GM21381 (cell line): Measurements from ENCODE around the gene WDR76.
A peak's percentile ranks its signal among the peaks of the same experiment; 100 is the strongest.
"Not testable (repeated sequence)": the region's sequence is repeated elsewhere in the genome, so short reads cannot be mapped to it uniquely, and the experiment has no call there.

Source experiments
- ATAC-seq: cut with Tn5 transposase; IDR thresholded peaks from one replicate; pipeline ENCODE4 v1.9.1; 2021; ENCODE audit warnings: mild to moderate bottlenecking, moderate library complexity; ENCODE audit not compliant: unreplicated experiment

Gene WDR76

DNA sequence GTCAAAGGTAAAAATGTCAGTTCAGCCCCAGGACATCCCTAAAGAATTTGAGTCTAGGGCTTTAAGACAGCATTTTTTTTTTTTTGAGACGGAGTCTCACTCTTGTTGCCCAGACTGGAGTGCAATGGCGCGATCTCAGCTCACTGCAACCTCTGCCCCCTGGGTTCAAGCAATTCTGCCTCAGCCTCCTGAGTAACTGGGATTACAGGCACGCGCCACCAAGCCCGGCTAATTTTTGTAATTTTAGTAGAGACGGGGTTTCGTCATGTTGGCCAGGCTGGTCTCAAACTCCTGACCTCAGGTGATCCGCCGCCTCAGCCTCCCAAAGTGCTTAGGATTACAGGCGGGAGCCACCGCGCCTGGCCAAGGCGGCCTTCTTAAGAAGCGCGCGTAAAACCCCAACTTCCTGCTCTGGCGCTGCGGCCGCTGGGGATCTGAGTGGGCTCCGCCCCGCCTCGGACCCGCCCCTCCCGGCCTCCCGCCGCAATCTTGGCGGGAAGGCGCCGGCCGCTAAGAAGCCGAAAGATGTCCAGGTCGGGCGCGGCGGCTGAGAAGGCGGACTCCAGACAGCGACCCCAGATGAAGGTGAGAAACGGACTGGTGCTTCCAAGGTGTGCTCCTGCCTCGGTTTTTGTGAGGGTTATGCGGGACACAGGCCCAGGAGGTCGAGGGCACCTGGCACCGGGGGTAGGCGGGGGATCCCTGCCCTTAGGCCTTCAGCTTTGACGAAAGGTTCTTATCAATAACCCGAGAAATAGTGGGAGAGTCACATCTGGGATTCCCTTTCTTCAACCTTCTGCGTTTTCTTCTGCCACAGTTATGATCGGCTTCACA, at the start of gene WDR76:
Gene WDR76 (plus strand): TSS at position 495 of the 834 bp plus-strand sequence. CDS start 31 bp downstream, at position 526.
- ATAC-seq, result no peak

DNA sequence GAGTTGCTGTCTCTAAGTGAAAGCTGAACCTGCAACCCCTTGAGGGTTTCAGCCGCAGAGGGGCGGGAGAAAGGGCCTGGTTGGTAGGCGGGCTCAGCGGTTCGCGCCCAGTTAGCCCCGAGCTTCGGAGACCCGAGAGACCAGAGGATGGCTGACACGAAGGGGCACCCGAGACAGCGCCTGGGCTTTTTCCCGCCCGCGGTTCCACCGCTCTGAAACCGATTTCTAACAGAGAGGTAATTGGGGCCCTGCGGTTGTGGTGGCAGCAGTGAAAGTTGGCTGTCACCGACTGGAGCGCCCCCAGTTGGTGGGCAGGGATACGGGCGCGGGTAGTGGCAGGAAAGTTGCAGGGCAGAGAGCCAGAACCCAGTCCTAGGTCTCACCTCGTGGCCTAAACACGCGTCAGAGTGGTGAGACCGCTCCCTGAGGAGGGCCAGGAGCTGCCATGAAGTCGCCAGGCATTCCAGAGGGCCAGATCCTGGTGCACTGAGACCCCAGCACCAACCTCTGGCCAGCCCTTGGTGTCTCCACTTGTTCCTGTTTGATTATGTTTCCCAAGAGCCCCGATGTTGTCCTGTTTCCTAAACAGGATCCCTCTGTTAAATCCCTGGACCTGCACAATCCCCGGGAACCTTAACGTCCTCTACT, 49.4 kb upstream of the WDR76 start:
- ATAC-seq, result peak; percentile 59

GRCh38 chr15:43779016-43779415, 47.8 kb upstream of the WDR76 start:
- ATAC-seq, result no peak

- no peak for ATAC-seq
Observed at GRCh38 chr15:43789409-43789808, 37.4 kb upstream of the WDR76 start.

DNA sequence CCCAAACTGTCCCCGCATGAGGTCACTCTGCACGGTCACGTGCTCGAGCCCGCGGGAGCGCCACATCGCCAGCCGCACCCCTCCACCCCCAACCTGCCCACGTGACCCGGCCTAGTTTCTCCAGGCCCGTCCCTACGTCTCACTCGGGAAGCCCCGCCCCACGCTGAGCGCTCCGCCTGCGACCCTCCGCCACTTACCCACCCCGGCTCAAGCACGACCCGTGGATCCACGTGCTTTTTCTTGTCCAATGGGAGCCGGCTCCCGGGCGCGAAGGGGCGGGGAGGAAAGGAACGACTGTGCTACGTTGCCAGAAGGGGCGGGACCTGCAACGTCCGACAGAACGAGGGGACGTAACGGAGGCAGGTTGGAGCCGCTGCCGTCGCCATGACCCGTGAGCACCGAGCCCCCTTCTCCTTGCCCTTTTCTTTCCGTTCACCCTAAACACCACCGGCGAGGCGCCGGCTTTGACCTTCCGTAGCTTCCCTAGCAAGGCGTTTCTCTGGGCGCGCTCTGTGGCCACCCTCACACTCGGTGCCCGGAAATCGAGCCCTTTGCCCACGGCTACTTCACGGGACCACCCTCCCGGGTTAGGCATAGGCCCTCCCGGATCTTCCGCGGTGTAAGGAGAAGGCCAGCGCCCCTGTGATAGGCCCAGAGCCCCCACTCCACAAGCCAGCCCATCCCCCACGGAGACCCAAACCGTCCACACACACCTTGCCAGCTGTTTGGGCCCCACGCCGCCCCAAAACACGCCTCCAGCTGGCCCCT, 34.6 kb upstream of the WDR76 start, which contains the start of gene SERF2:
Gene SERF2 (plus strand): TSS at position 328 of the 768 bp plus-strand sequence. CDS start 57 bp downstream, at position 385.
- ATAC-seq, result peak; percentile 90

DNA sequence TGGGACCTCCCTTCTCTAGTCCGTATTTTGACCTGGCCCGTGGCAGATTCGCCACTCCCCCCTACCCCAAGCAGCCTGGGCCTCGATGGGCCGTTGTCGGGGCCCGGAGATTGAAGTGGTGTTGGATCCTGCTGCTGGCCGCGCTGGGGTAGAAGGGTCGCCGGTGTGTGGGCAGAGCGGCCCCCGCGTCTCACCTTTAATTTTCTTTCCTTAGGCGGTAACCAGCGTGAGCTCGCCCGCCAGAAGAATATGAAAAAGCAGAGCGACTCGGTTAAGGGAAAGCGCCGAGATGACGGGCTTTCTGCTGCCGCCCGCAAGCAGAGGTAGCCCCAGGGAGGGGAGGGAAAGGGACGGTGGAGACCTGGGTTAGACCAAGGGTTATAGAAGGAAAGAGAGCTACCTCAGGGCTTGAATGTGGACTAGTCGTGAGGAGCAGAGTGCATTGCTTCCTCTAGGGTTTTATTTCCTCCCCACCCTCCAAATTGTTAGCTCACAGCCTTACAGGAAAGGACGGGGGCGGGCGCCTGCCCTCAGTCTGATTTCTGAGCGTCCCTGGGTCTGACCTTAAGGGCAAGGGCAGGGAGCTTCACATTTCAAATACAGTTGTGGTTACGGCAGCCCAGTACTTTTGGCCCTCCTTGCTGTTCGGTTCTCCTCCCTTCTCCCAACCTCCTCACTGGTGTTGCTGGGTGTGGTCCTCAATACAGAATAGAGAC, 33.9 kb upstream of the WDR76 start:
- no peak for ATAC-seq

DNA sequence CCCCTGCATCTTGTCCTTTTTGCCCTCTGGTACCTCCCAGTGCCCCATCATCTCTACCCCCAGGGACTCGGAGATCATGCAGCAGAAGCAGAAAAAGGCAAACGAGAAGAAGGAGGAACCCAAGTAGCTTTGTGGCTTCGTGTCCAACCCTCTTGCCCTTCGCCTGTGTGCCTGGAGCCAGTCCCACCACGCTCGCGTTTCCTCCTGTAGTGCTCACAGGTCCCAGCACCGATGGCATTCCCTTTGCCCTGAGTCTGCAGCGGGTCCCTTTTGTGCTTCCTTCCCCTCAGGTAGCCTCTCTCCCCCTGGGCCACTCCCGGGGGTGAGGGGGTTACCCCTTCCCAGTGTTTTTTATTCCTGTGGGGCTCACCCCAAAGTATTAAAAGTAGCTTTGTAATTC, 33.2 kb upstream of the WDR76 start:
- no peak for ATAC-seq

- ATAC-seq, result no peak
Observed at GRCh38 chr15:43794269-43795037, 32.3 kb upstream of the WDR76 start.

DNA sequence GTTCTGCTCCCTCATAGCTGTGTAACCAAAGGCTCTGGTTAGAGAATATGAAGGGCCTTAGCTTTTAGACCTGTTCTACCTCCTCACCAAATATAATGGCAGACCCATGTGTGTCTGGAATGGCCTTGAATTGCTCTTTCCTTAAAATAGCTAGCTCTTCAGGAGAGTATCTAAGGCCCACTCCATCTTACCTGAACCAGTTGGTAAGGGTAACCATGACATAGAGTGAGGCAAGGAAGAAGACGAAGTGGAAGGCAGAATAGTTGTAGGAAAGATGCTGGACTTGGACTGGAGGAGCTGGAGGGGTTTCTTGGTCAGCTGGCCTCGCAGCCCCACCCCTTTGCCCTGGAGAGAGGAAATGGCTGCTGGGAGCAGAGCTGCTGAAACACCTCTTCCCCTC, 31.6 kb upstream of the WDR76 start:
- no peak for ATAC-seq

- ATAC-seq, result no peak
Observed at GRCh38 chr15:43795997-43796396, 30.8 kb upstream of the WDR76 start.

GRCh38 chr15:43796566-43796965, 30.2 kb upstream of the WDR76 start:
- ATAC-seq, result no peak

- ATAC-seq, result no peak
Observed at GRCh38 chr15:43799209-43799944, 27.4 kb upstream of the WDR76 start.

DNA sequence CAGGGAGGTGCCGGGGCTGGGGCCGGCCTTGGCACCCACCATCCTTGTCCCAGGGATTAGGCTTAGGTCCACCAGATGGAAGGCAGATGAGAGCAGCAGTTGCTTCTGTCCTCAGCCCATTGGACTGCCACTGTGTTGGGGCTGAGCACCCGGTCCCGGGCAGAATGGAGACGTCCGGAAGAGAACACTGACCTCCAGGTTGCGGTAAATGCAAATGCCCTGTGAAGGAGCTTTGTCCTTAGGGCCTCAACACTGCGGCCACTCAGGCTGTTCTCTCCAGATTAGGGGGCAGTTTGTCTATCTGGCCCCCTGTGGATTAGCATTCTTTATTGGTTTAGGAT, 26.9 kb upstream of the WDR76 start, which contains the start of gene SERINC4:
Gene SERINC4 (minus strand): TSS at position 276 of the 341 bp plus-strand sequence. CDS start 234 bp downstream, at position 42.
- ATAC-seq, result no peak

DNA sequence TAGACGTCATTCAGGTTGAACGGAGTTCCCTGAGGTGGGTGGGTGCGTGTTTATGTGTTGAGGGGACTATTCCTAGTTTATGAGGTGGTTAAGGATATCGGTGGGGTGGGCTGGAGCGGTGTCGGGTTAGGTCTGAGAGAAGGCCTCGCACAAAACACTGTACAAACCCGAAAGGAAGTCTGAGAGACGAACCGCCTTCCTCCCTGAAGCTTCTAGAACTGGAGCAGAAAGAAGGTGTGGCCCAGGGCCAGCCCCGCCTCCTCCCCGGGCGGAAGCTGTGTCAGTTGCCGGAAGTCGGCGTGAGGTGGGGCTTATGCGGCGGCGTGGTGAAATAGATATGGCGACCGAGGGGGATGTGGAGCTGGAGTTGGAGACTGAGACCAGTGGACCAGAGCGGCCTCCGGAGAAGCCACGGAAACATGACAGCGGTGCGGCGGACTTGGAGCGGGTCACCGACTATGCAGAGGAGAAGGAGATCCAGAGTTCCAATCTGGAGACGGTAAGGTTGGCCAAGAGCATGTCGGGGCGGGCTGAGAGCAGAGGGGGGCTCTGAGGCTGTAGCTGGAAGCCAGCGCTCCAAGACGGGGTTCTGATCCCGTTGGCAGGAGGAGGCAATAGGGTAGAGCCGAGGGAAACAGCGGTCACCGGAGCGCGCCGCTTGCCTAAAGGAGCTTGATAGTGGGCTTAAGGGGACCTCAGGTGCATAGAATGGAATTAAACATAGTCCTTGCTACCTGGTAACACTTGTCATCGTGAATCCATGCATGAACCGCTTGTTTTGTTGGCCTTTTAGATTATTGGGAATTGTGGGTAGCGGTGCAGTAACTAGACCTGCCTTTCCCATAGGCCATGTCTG, 26.3 kb upstream of the WDR76 start, which contains the start of gene HYPK:
Gene HYPK (plus strand): TSS at position 314 of the 856 bp plus-strand sequence. CDS start 24 bp downstream, at position 338.
- ATAC-seq, result peak; percentile 83

- not testable (repeated sequence) for ATAC-seq
Observed at GRCh38 chr15:43802676-43803075, 24.1 kb upstream of the WDR76 start.

DNA sequence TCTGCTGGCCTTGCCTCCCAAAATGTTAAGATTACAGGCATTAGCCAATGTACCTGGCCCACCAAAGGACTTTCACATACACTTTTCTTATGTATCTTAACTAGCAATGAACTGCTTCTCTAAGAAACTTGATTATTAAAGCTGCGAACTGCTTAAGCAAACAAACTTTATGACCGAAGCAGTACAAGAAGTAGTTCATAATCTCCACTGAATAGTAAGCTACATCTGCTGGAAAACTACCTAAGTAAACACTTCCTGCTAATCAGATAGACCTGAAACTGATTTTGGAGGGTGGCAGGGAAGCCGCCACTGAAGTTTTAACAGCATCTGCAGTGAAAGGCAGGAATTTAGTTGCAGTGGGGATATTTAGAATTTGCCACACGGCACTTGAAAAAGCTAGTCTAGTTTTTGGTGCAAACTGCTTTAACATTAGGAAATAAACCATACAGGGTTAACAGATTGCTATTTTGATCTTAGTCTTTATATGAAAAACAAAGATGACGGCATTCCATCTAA, 18.3 kb upstream of the WDR76 start:
- ATAC-seq, result no peak

GRCh38 chr15:43808960-43809678, 17.7 kb upstream of the WDR76 start:
- ATAC-seq, result peak; percentile 58
